Adipocyte (in vitro differentiated cells): ENCODE measurements around the gene PATL2.

ENCODE experiments used
- DNase-seq: peaks from one replicate; pipeline ENCODE4 v3.0.0-alpha.2; 2015; ENCODE audit warnings: low read depth
- H3K27me3 ChIP-seq: replicated peaks from 2 replicates; pipeline ENCODE4 v1.7.0; 2013; ENCODE audit warnings: mild to moderate bottlenecking, low read length, moderate library complexity; ENCODE audit not compliant: control insufficient read depth, insufficient read depth
- H3K36me3 ChIP-seq: 2 replicates; pipeline ENCODE4 v1.7.0; 2013; ENCODE audit warnings: low read length, mild to moderate bottlenecking, moderate library complexity; ENCODE audit not compliant: control insufficient read depth, insufficient read depth, severe bottlenecking
- H3K4me1 ChIP-seq: 2 replicates; pipeline ENCODE4 v1.7.0; 2013; ENCODE audit warnings: mild to moderate bottlenecking, low read length, moderate library complexity; ENCODE audit not compliant: control insufficient read depth, insufficient read depth
- H3K4me3 ChIP-seq: 2 replicates; pipeline ENCODE4 v1.7.0; 2013; ENCODE audit warnings: mild to moderate bottlenecking, low read length, moderate library complexity
- H3K9ac ChIP-seq: 2 replicates; pipeline ENCODE4 v1.7.0; 2013; ENCODE audit warnings: mild to moderate bottlenecking, low read length, moderate library complexity
- H3K9me3 ChIP-seq: 2 replicates; pipeline ENCODE4 v1.7.0; 2013; ENCODE audit warnings: mild to moderate bottlenecking, low read length, moderate library complexity; ENCODE audit not compliant: control insufficient read depth

PATL2 gene

GRCh38 chr15:44718180-44718926 is 7.2 kb upstream of the PATL2 start:
- peaks cover 14% of the 10 kb centered on the region for H3K4me1 ChIP-seq
- H3K9ac ChIP-seq, result no peak overlapping the region
- no peak overlapping the region for H3K4me3 ChIP-seq
- peaks cover 51% of the 10 kb centered on the region for H3K36me3 ChIP-seq
- no peaks in the 10 kb centered on the region for H3K27me3 ChIP-seq
- no peak for DNase-seq
- H3K9me3 ChIP-seq, result no peaks in the 10 kb centered on the region

- H3K4me1 ChIP-seq, result peaks cover 14% of the 10 kb centered on the region
Measured at GRCh38 chr15:44716983-44717602, 6.0 kb upstream of the PATL2 start.

GRCh38 chr15:44715797-44716334 is 4.7 kb upstream of the PATL2 start:
- Histone ChIP-seq H3K27me3 (no peaks in the 10 kb centered on the region), H3K9ac (no peak overlapping the region), H3K36me3 (peaks cover 51% of the 10 kb centered on the region), H3K4me3 (no peak overlapping the region), H3K4me1 (peaks cover 14% of the 10 kb centered on the region), H3K9me3 (no peaks in the 10 kb centered on the region)
- no peak for DNase-seq

More at GRCh38 chr15:44716983-44717602, 6.0 kb upstream of the PATL2 start:
- H3K27me3 ChIP-seq, result no peaks in the 10 kb centered on the region
- H3K9ac ChIP-seq, result no peak overlapping the region
- no peaks in the 10 kb centered on the region for H3K9me3 ChIP-seq
- no peak for DNase-seq
- H3K4me3 ChIP-seq, result no peak overlapping the region
- H3K36me3 ChIP-seq, result peaks cover 51% of the 10 kb centered on the region

- no peak for DNase-seq
- peaks cover 17% of the 10 kb centered on the region for H3K4me1 ChIP-seq
- peaks cover 51% of the 10 kb centered on the region for H3K36me3 ChIP-seq
- H3K27me3 ChIP-seq, result no peaks in the 10 kb centered on the region
- H3K4me3 ChIP-seq, result no peak overlapping the region
- H3K9me3 ChIP-seq, result no peaks in the 10 kb centered on the region
- no peak overlapping the region for H3K9ac ChIP-seq
Measured at GRCh38 chr15:44715142-44715796, 4.1 kb upstream of the PATL2 start.

- H3K4me3 ChIP-seq, result peak overlapping the region; percentile 85
- no peaks in the 10 kb centered on the region for H3K9me3 ChIP-seq
- peaks cover 37% of the 10 kb centered on the region for H3K36me3 ChIP-seq
- peak overlapping the region; percentile 98 for H3K9ac ChIP-seq
- no peaks in the 10 kb centered on the region for H3K27me3 ChIP-seq
- DNase-seq, result peak; percentile 48
- H3K4me1 ChIP-seq, result peaks cover 11% of the 10 kb centered on the region
Measured at GRCh38 chr15:44713006-44713966, 2.2 kb upstream of the PATL2 start.

GRCh38 chr15:44712346-44713005 is 1.4 kb upstream of the PATL2 start:
- Histone ChIP-seq H3K36me3 (peaks cover 29% of the 10 kb centered on the region), H3K9me3 (no peaks in the 10 kb centered on the region), H3K4me3 (peak overlapping the region; percentile 85), H3K27me3 (no peaks in the 10 kb centered on the region), H3K9ac (peak overlapping the region; percentile 98), H3K4me1 (peaks cover 11% of the 10 kb centered on the region)
- peak; percentile 92 for DNase-seq

- peak; percentile 70 for DNase-seq
- peaks cover 11% of the 10 kb centered on the region for H3K4me1 ChIP-seq
- H3K9ac ChIP-seq, result peak overlapping the region; percentile 98
- H3K4me3 ChIP-seq, result peak overlapping the region; percentile 85
- H3K9me3 ChIP-seq, result no peaks in the 10 kb centered on the region
- H3K36me3 ChIP-seq, result peaks cover 22% of the 10 kb centered on the region
- no peaks in the 10 kb centered on the region for H3K27me3 ChIP-seq
Measured at GRCh38 chr15:44711743-44712345, 721 bp upstream of the PATL2 start.

- H3K4me1 ChIP-seq, result peaks cover 11% of the 10 kb centered on the region
- H3K36me3 ChIP-seq, result peaks cover 9% of the 10 kb centered on the region
- peak overlapping the region; percentile 98 for H3K9ac ChIP-seq
- H3K9me3 ChIP-seq, result no peaks in the 10 kb centered on the region
- peak overlapping the region; percentile 85 for H3K4me3 ChIP-seq
- no peaks in the 10 kb centered on the region for H3K27me3 ChIP-seq
- DNase-seq, result peak; percentile 66
Measured at GRCh38 chr15:44710236-44711095, 657 bp downstream of the PATL2 start.

- H3K9ac ChIP-seq, result no peak overlapping the region
- no peak for DNase-seq
- H3K4me3 ChIP-seq, result no peak overlapping the region
- H3K27me3 ChIP-seq, result no peaks in the 10 kb centered on the region
- peaks cover 6% of the 10 kb centered on the region for H3K4me1 ChIP-seq
- H3K36me3 ChIP-seq, result no peaks in the 10 kb centered on the region
- peaks cover 3% of the 10 kb centered on the region for H3K9me3 ChIP-seq
Measured at GRCh38 chr15:44706946-44707636, 4.0 kb downstream of the PATL2 start.
